Measurements from ENCODE around the gene HTD2. TPM values are rescaled to one million over a fixed set of nuclear protein-coding genes. Genes with fewer than 3 reads are reported as not detected.

The HTD2 gene
- total RNA-seq, 1 donor: 8.5 TPM

- peak; percentile 68 for DNase-seq (ENCODE audit: low read depth)
- H3K4me3 ChIP-seq (ENCODE audit: low read depth, low read length): peak within 1 kb of the TSS; percentile 90
- no peak for TF ChIP-seq CTCF (IDR thresholded peaks at IDR 0.05; ENCODE audit: insufficient read depth, low read length)
Observed at GRCh38 chr3:58332575-58333188, 26.4 kb downstream of the HTD2 start, which contains the start of gene PXK. PXK (plus strand) TSS chr3:58332892; CDS start chr3:58332989, 97 bp downstream.

- peak overlapping the region; percentile 90 for H3K4me3 ChIP-seq (ENCODE audit: low read depth, low read length)
- peak; percentile 42 for DNase-seq (ENCODE audit: low read depth)
- peak; percentile 4 for TF ChIP-seq CTCF (IDR thresholded peaks at IDR 0.05; ENCODE audit: insufficient read depth, low read length)
Observed at GRCh38 chr3:58333206-58334012, 27.1 kb downstream of the HTD2 start.

- peak overlapping the region; percentile 90 for H3K4me3 ChIP-seq (ENCODE audit: low read depth, low read length)
- TF ChIP-seq CTCF (IDR thresholded peaks at IDR 0.05; ENCODE audit: insufficient read depth, low read length): no peak
- DNase-seq (ENCODE audit: low read depth): no peak
Observed at GRCh38 chr3:58334013-58334321, 27.6 kb downstream of the HTD2 start.

DNA sequence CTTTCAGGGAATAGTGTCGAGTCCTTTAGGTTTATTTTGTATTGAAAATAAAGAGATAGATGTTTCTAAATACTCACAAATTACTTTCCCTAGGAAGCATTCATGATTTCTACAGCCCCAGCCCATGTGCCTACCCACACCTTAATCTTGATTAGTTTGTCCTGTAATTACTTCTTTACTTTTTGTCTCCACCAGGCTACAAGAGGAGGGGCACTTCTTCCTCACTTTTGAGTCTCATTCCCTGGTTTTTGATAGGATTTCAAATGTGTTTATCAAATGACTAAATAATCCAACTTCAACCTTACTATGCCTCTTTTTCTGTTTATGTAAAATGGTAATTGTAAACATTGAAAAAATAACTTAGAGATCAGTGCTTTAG is 28.2 kb downstream of the HTD2 start:
- DNase-seq (ENCODE audit: low read depth): no peak
- TF ChIP-seq CTCF (IDR thresholded peaks at IDR 0.05; ENCODE audit: insufficient read depth, low read length): no peak
- peak overlapping the region; percentile 90 for H3K4me3 ChIP-seq (ENCODE audit: low read depth, low read length)

- no peak for DNase-seq (ENCODE audit: low read depth)
- TF ChIP-seq CTCF (IDR thresholded peaks at IDR 0.05; ENCODE audit: insufficient read depth, low read length): no peak
- H3K4me3 ChIP-seq (ENCODE audit: low read depth, low read length): peak overlapping the region; percentile 49
Observed at GRCh38 chr3:58335652-58335947, 29.3 kb downstream of the HTD2 start.

- H3K4me3 ChIP-seq (ENCODE audit: low read depth, low read length): peak overlapping the region; percentile 35
- TF ChIP-seq CTCF (IDR thresholded peaks at IDR 0.05; ENCODE audit: insufficient read depth, low read length): no peak
- peak; percentile 58 for DNase-seq (ENCODE audit: low read depth)
Observed at GRCh38 chr3:58336135-58336882, 30.0 kb downstream of the HTD2 start.

All from fibroblast of the aortic adventitia (primary cell).